Measurements from ENCODE around the gene ENTHD1.

GRCh38 chr22:39932166-39932565 lies 38.6 kb upstream of the ENTHD1 start:
- TF ChIP-seq CTCF (IDR thresholded peaks at IDR 0.05) (no peak), POLR2A (IDR thresholded peaks at IDR 0.05) (no peak)

Data from Peyer's patch (tissue), 4 donors.